OCI-LY3 (cell line): ENCODE results near the gene ST8SIA4.

Experiments used
- H2AFZ ChIP-seq: fragments of 200-600, 300-600 bp; shearing (Covaris generic); 2 replicates; pipeline ENCODE4 v1.6.0; 2014; ENCODE audit warnings: antibody characterized with exemption, low read depth, low read length
- H3K27ac ChIP-seq: fragments of 200-600, 300-600 bp; sonication (generic); 2 replicates; pipeline ENCODE4 v1.5.1; 2014; ENCODE audit warnings: mild to moderate bottlenecking, low read length, moderate library complexity, mixed read lengths
- H3K27me3 ChIP-seq: fragments of 200-600, 300-600 bp; sonication (generic); 2 replicates; pipeline ENCODE4 v1.6.1; 2014; ENCODE audit warnings: low read depth, low read length, mixed read lengths
- H3K36me3 ChIP-seq: fragments of 200-600, 300-600 bp; sonication (generic); replicated peaks from 2 replicates; pipeline ENCODE3; 2014; ENCODE audit warnings: low read depth, low read length, mixed read lengths
- H3K4me1 ChIP-seq: fragments of 300-600, 200-600 bp; sonication (generic); 2 replicates; pipeline ENCODE4 v1.6.1; 2014; ENCODE audit warnings: low read length, mixed read lengths
- H3K4me2 ChIP-seq: fragments of 200-600, 300-600 bp; sonication (generic); 2 replicates; pipeline ENCODE4 v1.6.1; 2014; ENCODE audit warnings: low read length, mixed read lengths
- H3K4me3 ChIP-seq: fragments of 300-600, 200-600 bp; sonication (generic); 2 replicates; pipeline ENCODE4 v1.5.1; 2014; ENCODE audit warnings: antibody characterized with exemption, mild to moderate bottlenecking, low read length, moderate library complexity
- H3K79me2 ChIP-seq: fragments of 300-600, 200-600 bp; shearing (Covaris generic); 2 replicates; pipeline ENCODE4 v1.6.1; 2014; ENCODE audit warnings: mild to moderate bottlenecking, low read length, mixed read lengths
- H3K9ac ChIP-seq: fragments of 300-600, 200-600 bp; shearing (Covaris generic); 2 replicates; pipeline ENCODE4 v1.6.0; 2014; ENCODE audit warnings: mild to moderate bottlenecking, low read length, moderate library complexity
- H3K9me3 ChIP-seq: fragments of 200-600, 300-600 bp; shearing (Covaris generic); 2 replicates; pipeline ENCODE4 v1.6.1; 2014; ENCODE audit warnings: low read length, mixed read lengths; ENCODE audit not compliant: insufficient read depth
- H4K20me1 ChIP-seq: fragments of 200-600, 300-600 bp; sonication (generic); 2 replicates; pipeline ENCODE4 v1.6.1; 2016; ENCODE audit warnings: low read length, mixed read lengths; ENCODE audit not compliant: insufficient read depth
- EZH2phosphoT487 ChIP-seq: fragments of 200-600 bp; shearing (Covaris generic); IDR thresholded peaks from 2 replicates; pipeline ENCODE4 v1.6.1; 2018; ENCODE audit warnings: antibody characterized with exemption, mixed run types, low read depth
- TF ChIP-seq, protein P1 (sequence below): fragments of 200-600, 300-600 bp; sonication (generic); IDR thresholded peaks from 2 replicates; pipeline ENCODE4 v1.5.1; 2014; ENCODE audit warnings: antibody characterized with exemption, low read length, low read depth

Gene ST8SIA4

DNA sequence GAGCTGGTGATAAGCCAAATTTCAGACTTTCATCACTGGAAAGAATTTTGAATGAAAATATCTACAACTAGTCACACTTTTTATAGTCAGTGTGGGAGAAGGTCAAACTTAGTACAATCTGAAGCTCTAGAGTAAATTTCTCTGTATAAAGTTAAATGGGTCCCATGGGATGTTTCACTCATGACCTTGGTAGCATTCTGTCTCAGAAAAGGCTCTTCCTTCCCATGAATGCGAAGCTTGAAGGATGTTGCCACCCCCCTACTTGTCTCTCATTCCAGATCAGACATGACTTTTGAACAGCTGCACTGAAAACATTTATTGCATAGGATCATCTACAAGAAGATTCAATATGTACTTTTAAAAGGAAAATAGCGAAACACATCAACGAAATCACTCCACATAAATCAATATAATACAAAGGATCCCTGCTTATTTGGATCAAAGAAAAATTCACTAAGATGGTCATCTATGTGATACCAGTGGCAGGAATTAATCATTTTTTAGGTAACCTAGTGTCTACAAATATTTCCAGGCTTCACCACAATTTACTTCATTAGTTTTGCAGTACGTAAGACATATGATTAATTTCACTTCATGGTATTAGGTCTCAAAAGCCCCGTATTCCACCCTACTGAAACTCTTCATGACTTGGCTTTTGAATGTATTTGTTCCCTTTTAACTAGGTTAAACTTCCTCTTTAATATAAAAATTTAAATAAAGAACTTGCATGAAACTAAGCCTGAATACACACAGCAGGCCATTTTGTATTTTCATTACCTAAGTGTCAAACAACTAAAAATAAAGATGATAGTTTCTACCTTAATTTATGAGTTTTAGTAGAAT is 4.4 kb downstream of the ST8SIA4 start:
- peaks cover 43% of the 10 kb centered on the region for H3K4me1 ChIP-seq
- H3K9ac ChIP-seq: peak overlapping the region; percentile 89
- peak overlapping the region; percentile 99 for H3K27ac ChIP-seq
- peak overlapping the region; percentile 99 for H3K4me2 ChIP-seq
- peak overlapping the region; percentile 85 for H3K4me3 ChIP-seq
- no peaks in the 10 kb centered on the region for H3K9me3 ChIP-seq
- H3K79me2 ChIP-seq: peaks cover 91% of the 10 kb centered on the region
- no peaks in the 10 kb centered on the region for H3K27me3 ChIP-seq
- H3K36me3 ChIP-seq: peaks cover 54% of the 10 kb centered on the region
- no peak overlapping the region for H2AFZ ChIP-seq
- no peak for TF ChIP-seq EZH2phosphoT487
- TF ChIP-seq, protein P1, sequence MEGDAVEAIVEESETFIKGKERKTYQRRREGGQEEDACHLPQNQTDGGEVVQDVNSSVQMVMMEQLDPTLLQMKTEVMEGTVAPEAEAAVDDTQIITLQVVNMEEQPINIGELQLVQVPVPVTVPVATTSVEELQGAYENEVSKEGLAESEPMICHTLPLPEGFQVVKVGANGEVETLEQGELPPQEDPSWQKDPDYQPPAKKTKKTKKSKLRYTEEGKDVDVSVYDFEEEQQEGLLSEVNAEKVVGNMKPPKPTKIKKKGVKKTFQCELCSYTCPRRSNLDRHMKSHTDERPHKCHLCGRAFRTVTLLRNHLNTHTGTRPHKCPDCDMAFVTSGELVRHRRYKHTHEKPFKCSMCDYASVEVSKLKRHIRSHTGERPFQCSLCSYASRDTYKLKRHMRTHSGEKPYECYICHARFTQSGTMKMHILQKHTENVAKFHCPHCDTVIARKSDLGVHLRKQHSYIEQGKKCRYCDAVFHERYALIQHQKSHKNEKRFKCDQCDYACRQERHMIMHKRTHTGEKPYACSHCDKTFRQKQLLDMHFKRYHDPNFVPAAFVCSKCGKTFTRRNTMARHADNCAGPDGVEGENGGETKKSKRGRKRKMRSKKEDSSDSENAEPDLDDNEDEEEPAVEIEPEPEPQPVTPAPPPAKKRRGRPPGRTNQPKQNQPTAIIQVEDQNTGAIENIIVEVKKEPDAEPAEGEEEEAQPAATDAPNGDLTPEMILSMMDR: no peak
- H4K20me1 ChIP-seq: peaks cover 14% of the 10 kb centered on the region; the same call in 1 of the 2 replicates

DNA sequence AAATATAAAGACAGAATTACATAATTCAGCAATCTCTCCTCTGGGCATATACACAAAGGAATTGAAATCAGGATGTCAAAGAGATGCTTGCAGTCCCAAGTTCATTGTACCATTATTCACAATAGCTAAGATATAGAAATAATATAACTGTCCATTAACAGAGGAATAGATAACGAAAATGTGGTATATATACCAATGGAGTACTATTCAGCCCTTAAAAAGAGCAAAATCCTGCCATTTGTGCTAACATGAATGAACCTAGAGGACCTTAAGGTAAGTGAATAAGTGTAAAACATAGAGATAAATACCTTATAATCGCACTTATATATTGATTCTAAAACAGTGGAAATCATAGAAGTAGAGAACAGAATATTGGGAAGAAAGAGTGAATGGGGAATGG is 7.0 kb downstream of the ST8SIA4 start:
- H3K4me1 ChIP-seq: peaks cover 58% of the 10 kb centered on the region
- peaks cover 14% of the 10 kb centered on the region; the same call in 1 of the 2 replicates for H4K20me1 ChIP-seq
- H3K79me2 ChIP-seq: peaks cover 95% of the 10 kb centered on the region

DNA sequence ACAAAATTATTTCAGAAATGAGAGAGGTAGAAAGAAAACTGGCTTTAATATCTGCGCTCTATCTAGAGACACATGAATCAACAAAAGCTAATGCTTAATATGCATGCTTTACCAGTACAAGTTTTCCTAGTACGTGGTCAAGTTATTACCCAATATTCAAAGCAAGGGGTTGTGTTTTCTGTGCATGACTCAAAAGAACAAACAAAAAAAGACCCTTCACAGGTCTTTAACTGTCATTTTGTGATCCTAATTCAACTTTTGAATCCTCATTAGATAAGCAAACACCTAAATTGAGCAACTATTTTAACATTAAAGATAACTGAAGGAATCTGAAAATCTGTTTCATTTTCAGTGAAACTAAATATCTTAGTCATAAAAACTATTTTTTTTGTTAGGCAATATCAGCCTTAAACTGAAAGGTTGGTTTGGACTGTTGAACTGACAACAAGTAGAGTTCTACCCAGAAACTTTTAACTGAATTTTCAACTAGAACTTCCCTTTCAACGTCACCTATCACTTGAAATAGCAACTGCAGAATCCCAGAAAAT is 12.5 kb downstream of the ST8SIA4 start:
- Histone ChIP-seq H4K20me1 (peaks cover 14% of the 10 kb centered on the region; the same call in 1 of the 2 replicates), H3K79me2 (peaks cover 82% of the 10 kb centered on the region), H3K4me2 (peak overlapping the region; percentile 87), H2AFZ (no peak overlapping the region), H3K9ac (peak overlapping the region; percentile 71), H3K9me3 (no peaks in the 10 kb centered on the region), H3K27ac (peak overlapping the region; percentile 90), H3K4me1 (peaks cover 51% of the 10 kb centered on the region), H3K4me3 (peak overlapping the region; percentile 62), H3K27me3 (no peaks in the 10 kb centered on the region), H3K36me3 (peaks cover 44% of the 10 kb centered on the region)
- TF ChIP-seq, protein P1: no peak
- TF ChIP-seq EZH2phosphoT487: no peak

More for the DNA sequence above, 7.0 kb downstream of the ST8SIA4 start:
- H3K9me3 ChIP-seq: no peaks in the 10 kb centered on the region
- H3K4me3 ChIP-seq: no peak overlapping the region
- H3K27ac ChIP-seq: no peak overlapping the region
- TF ChIP-seq EZH2phosphoT487: no peak
- TF ChIP-seq, protein P1: no peak
- H2AFZ ChIP-seq: no peak overlapping the region
- no peaks in the 10 kb centered on the region for H3K27me3 ChIP-seq
- no peak overlapping the region for H3K9ac ChIP-seq
- H3K36me3 ChIP-seq: peaks cover 52% of the 10 kb centered on the region
- H3K4me2 ChIP-seq: no peak overlapping the region

DNA sequence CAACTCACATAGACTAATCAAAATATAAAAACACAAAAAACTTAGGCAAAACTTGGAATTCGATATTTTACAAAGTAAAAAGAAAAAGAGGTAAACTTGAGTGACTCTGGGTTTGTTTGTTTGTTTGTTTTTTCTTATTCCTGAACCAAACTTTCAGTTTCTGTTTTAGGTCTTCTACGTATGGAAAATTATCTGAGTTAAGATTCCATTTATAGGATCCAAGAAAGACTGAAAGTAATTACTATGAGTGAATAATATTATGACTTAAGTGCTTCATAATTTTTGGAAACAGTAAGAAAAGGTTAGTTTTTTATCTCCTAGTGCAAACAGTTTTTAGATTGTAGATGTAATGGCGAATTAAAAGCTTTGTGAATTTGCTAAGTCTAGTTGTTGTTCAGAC is 13.2 kb downstream of the ST8SIA4 start:
- Histone ChIP-seq H3K36me3 (peaks cover 42% of the 10 kb centered on the region), H3K4me1 (peaks cover 51% of the 10 kb centered on the region), H3K9ac (peak overlapping the region; percentile 71), H2AFZ (no peak overlapping the region), H3K4me2 (peak overlapping the region; percentile 87), H4K20me1 (peaks cover 10% of the 10 kb centered on the region; the same call in 1 of the 2 replicates), H3K4me3 (peak overlapping the region; percentile 62), H3K27me3 (no peaks in the 10 kb centered on the region), H3K27ac (peak overlapping the region; percentile 90), H3K9me3 (no peaks in the 10 kb centered on the region), H3K79me2 (peaks cover 77% of the 10 kb centered on the region)
- TF ChIP-seq, protein P1: no peak
- no peak for TF ChIP-seq EZH2phosphoT487
